H1 (cell line): ENCODE results near the gene MAP6D1. TPM values are rescaled to one million over a fixed set of nuclear protein-coding genes. Genes with fewer than 3 reads are reported as not detected.

ENCODE experiments used
- BCL11A ChIP-seq, 2 experiments: IDR thresholded peaks; one replicate each; pipeline ENCODE4 v1.6.1; 2011; ENCODE audit warnings: low read depth in 2 of 2, low read length in 2 of 2, mild to moderate bottlenecking in 2 of 2
- polyA plus RNA-seq, 7 experiments: library from polyadenylated mRNA; depleted of rRNA in 3 of 7; stranded (reverse) in 5 of 7; unstranded in 2 of 7; fragments of >200 nt in 5 of 7; fragments of 200-250 nt in 2 of 7; gene quantifications; 1 replicate in 5 of 7; 2 replicates in 1 of 7; 4 replicates in 1 of 7; pipeline versions ENCODE4 v1.2.1 to v1.2.3, GENCODE V29; 2011 to 2013; ENCODE audit warnings: missing spikeins in 2 of 7, mixed read lengths in 2 of 7
- total RNA-seq: library from RNA; stranded (reverse); fragmentation: NEBNext Ultra II Directional; extraction: Animal tissue kit (Norgen Biotek cat#: 25700); gene quantifications from 2 replicates; pipeline ENCODE4 v1.2.1, GENCODE V29; 2021

The MAP6D1 gene
- total and polyA plus RNA-seq, 2 of the 8 experiments (the other 6 are each of a cell fraction or from before 2014, with no cell fraction given): 4.8 to 5.2 TPM

DNA sequence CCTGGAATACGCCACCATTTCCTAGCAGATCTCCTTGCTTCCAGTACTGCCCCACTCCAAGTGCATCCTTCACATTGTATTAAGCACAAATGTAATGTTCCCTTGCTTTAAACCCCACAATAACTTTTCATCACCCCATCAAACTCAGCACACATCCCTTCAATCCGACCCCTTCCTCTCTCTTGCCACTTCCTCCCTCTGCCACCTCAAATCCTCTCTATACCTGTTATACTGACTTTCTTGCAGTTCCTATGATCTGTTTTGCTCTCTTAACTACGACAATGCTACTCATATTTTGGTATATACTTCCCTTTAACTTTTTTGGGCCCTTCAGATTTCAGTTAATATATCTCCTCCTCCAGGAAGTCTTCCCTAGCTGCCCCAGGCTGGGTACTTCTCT is 45.2 kb upstream of the MAP6D1 start (continued):
- no peak for TF ChIP-seq BCL11A (IDR thresholded peaks at IDR 0.05; ENCODE audit: low read depth in 2 of 2, low read length in 2 of 2)
